ENCODE data around the gene HAS3.

- TF ChIP-seq, protein P1, sequence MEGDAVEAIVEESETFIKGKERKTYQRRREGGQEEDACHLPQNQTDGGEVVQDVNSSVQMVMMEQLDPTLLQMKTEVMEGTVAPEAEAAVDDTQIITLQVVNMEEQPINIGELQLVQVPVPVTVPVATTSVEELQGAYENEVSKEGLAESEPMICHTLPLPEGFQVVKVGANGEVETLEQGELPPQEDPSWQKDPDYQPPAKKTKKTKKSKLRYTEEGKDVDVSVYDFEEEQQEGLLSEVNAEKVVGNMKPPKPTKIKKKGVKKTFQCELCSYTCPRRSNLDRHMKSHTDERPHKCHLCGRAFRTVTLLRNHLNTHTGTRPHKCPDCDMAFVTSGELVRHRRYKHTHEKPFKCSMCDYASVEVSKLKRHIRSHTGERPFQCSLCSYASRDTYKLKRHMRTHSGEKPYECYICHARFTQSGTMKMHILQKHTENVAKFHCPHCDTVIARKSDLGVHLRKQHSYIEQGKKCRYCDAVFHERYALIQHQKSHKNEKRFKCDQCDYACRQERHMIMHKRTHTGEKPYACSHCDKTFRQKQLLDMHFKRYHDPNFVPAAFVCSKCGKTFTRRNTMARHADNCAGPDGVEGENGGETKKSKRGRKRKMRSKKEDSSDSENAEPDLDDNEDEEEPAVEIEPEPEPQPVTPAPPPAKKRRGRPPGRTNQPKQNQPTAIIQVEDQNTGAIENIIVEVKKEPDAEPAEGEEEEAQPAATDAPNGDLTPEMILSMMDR (IDR thresholded peaks at IDR 0.05; ENCODE audit: insufficient read depth, low read length, poor library complexity, severe bottlenecking) = no peak
- TF ChIP-seq EZH2phosphoT487 (conservative IDR thresholded peaks at IDR 0.05; ENCODE audit: low read length) = no peak
Observed at GRCh38 chr16:69119536-69119935, 14.1 kb downstream of the HAS3 start.

Measured in SU-DHL-6 (cell line).